Fibroblast of skin of right quadriceps (primary cell): ENCODE measurements around the gene QKI.

Source experiments
- DNase-seq: peaks from one replicate; pipeline ENCODE4 v3.0.0-alpha.2; 2013

The QKI gene

GRCh38 chr6:163626073-163626867 is 211.8 kb downstream of the QKI start:
- DNase-seq: peak; percentile 19

GRCh38 chr6:163627274-163628062 is 212.9 kb downstream of the QKI start:
- no peak for DNase-seq
